Fibroblast of pulmonary artery (primary cell): Measurements from ENCODE around the gene TSGA10IP.

ENCODE experiments used
- DNase-seq: peaks from one replicate; pipeline ENCODE4 v3.0.0-alpha.2; 2010; ENCODE audit warnings: low read depth
- H3K4me3 ChIP-seq: replicated peaks from 2 replicates; pipeline ENCODE4 v1.5.1; 2011; ENCODE audit warnings: low read depth, mild to moderate bottlenecking, control low read depth, low read length, moderate library complexity
- TF ChIP-seq, protein P1 (sequence below): IDR thresholded peaks from 2 replicates; pipeline ENCODE4 v1.5.1; 2011; ENCODE audit warnings: mild to moderate bottlenecking, control low read depth, low read length, inconsistent platforms; ENCODE audit errors: missing control alignments

The TSGA10IP gene

DNA sequence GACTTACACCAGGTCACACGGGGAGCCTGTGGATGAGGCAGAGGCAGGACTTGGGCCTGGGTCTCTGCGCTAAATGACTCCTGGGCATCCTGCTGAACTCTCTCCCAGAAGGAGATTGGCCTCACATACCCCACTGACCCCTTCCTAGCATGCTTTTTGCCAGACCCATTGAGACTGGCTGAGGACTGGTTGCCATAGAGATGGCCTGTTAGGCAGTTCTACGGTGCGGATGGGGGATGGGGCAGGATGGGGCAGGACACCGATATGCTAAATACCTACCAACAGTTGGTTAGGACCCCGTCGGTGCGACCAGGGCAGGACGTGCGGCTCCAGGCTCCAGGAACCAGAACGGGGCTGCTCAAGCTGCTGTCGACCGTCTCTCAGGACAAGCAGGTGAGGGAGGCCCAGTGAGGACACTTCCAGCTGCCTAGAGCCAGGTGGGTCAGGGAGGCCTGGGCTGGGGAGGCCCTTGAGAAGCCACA is at the start of gene TSGA10IP:
TSGA10IP (plus strand) TSS at position 51 of the 482 bp plus-strand sequence; CDS start at position 247, 196 bp downstream.
- no peak for DNase-seq
- no peak within 1 kb of the TSS for H3K4me3 ChIP-seq
- TF ChIP-seq, protein P1, sequence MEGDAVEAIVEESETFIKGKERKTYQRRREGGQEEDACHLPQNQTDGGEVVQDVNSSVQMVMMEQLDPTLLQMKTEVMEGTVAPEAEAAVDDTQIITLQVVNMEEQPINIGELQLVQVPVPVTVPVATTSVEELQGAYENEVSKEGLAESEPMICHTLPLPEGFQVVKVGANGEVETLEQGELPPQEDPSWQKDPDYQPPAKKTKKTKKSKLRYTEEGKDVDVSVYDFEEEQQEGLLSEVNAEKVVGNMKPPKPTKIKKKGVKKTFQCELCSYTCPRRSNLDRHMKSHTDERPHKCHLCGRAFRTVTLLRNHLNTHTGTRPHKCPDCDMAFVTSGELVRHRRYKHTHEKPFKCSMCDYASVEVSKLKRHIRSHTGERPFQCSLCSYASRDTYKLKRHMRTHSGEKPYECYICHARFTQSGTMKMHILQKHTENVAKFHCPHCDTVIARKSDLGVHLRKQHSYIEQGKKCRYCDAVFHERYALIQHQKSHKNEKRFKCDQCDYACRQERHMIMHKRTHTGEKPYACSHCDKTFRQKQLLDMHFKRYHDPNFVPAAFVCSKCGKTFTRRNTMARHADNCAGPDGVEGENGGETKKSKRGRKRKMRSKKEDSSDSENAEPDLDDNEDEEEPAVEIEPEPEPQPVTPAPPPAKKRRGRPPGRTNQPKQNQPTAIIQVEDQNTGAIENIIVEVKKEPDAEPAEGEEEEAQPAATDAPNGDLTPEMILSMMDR: no peak

DNA sequence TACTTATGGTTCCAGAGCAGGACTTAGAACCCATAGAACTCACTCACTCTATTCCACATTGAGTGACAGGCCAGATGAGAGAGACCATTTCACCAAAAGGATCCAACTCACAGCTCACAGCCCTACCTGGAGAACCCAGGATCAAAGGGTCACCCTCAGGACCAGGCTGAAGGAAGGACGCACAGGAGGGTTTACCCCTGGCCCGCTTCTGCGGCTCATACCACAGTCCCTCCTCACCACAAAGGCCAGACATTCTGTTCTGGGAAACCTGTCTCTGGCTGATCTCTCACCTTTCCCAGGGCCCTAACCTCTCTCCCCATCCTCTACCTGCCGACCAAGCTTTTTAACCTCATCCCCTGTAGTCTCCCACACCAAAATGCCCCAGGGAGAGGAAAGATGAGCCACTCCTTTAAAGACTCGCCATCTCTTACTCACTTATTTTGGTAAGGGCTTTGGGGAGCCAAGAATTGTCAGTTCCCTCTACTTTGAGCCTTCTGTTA is 49.7 kb upstream of the TSGA10IP start:
- H3K4me3 ChIP-seq: no peak overlapping the region
- no peak for DNase-seq
- TF ChIP-seq, protein P1: no peak

DNA sequence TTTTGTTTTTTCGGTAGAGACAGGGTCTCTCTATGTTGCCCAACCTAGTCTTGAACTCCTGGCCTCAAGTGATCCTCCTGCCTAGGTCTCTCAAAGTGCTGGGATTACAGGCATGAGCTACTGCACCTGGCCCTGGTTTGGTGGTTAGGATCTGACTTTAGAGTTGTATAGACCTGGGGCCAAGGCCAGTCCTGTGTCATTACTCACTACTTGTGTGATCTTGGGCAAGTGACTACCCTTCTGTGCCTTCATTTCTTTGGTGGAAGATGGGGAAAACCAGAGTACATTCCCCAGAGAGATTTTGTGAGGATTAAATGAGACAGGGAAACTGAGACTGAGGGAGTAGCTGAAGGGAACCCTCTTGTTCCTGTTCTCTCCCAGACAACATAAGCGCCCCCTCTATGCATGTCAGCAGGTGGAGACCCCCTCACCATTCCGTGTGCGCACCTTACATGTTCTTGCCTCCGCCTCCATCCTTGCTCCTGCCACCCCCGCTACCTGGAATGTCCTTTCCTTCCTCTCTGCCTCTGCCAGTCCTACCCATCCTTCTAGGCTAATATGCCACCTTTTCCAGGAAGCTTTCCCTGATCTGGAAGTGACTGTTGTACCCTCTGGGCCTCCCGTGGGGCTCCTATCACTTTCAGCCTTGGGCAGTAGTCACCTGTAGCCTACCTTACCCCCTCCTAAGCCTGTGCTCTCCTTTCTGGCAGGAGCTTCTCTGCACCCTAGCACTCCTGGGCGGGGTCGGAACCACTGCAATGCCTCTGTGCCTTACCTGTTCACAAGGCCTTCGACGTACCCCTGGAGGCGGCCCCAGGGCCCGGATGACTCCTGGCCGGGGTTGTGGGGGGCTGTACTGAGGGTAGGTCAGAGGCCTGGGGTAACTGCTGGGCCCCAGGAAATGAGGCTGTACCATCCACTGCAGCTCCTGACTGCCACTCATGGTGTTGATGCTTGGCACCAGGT is 49.0 kb upstream of the TSGA10IP start:
- TF ChIP-seq, protein P1: no peak
- H3K4me3 ChIP-seq: no peak overlapping the region
- DNase-seq: no peak

DNA sequence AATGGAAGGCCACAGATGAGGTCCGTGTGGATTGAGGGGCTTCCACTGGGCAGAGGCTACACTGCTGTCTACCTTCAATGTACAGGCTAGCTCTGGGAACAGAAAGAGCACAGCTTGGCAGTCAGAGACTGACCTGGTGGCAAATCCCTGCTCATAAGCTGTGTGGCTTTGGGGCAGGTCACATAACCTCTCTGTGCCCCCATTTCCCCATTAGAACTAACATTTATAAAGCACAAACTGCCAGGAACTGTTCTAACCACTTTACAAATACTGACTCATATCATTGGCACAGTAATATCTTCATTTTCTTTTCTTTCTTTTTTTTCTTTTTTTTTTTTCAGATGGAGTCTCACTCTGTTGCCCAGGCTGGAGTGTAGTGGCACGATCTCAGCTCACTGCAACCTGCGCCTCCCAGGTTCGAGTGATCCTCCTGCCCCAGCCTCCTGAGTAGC is 48.2 kb upstream of the TSGA10IP start:
- DNase-seq: no peak
- no peak overlapping the region for H3K4me3 ChIP-seq

DNA sequence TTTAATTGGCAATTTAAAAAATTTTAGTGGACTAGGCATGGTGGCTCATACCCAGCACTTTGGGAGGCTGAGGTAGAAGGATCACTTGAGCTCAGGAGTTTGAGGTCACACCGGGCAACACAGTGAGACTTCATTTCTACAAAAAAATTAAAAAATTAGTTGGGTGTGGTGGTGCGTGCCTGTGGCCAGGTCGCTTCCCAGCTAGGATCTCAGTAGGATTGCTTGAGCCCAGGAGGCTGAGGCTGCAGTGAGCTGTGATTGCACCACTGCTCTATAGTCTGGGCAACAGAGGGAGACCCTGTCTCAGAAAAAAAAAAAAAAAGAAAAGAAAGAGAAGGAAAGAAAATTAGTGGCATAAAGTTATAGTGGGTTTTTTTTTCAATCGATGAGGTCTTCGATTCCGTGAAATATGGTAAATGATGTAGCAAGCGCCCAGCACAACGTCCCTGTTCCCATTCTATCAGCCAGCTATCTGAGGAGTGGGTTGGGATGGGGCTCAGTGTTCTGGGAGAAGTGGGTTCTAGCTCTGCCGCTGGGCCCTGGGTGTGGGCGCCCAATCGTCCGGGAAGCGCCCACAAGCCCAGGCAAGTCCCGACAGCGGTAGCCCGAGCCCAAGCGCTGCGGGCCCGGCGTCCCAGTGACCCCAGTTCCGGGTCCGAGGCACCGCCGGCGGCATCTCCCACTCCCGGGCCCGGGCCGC is 46.5 kb upstream of the TSGA10IP start:
- DNase-seq: peak; percentile 31
- H3K4me3 ChIP-seq: peak overlapping the region; percentile 84
- TF ChIP-seq, protein P1: no peak

More for the DNA sequence above, 48.2 kb upstream of the TSGA10IP start:
- TF ChIP-seq, protein P1: no peak

DNA sequence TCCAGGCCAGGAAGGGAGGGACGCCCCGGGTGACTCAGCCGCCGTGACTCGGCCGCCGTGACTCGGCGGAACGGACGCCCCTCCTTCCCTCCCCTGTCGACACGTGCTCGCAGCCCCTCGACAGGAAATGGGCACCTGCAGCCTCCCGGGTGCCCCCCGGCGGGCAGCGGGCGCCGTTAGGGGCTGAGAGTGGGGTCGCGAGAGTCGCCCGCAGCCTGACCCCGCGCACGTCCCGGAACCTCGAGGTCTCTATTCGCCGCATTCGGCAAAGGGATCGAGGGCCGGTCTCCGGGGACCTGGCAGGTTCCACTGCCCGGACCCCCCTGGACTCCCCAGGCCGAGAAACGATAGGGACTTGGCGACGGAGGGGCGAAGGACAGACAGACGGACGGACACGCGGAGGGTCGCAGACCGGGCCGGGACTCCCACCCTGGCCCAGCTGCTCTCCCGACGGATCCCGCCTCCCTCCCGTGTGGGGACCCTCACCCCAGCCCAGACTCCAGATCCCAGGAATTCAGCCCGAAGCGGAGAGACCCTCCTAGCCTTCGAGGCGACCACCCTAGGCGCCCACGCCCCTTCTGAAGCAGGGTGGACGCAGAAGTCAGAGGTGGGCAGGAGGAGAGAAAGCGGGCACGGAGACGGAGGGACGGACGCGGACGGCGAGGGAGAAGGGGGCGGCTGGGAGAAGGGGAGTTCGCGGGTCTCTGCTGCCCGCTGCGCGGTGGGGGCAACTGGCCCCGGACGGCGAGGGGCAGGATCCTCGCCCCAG is 45.7 kb upstream of the TSGA10IP start:
- peak overlapping the region; percentile 84 for H3K4me3 ChIP-seq
- TF ChIP-seq, protein P1: no peak
- DNase-seq: peak; percentile 65
